Glomerular endothelial cell (primary cell): ENCODE data around the gene MC2R. TPM values are rescaled to one million over a fixed set of nuclear protein-coding genes. Genes with fewer than 3 reads are reported as not detected.
"Not testable (repeated sequence)": the region's sequence is repeated elsewhere in the genome, so short reads cannot be mapped to it uniquely, and the experiment has no call there.

ENCODE experiments used
- DNase-seq: peaks from one replicate; pipeline ENCODE4 v3.0.0-alpha.2; 2011; ENCODE audit warnings: low read depth, low spot score; ENCODE audit errors: extremely low read depth
- total RNA-seq: library from RNA; depleted of rRNA; stranded (reverse); fragments of >200 nt; gene quantifications from 2 replicates; pipeline ENCODE4 v1.2.3, GENCODE V29; 2015

MC2R gene
- total RNA-seq, 1 donor from 2014 or later, result not detected

- DNase-seq, result no peak
These were observed 20.8 kb downstream of the MC2R start for GRCh38 chr18:13894531-13894930.

GRCh38 chr18:13893418-13893760 lies 21.9 kb downstream of the MC2R start:
- DNase-seq, result no peak

GRCh38 chr18:13892098-13892497 lies 23.2 kb downstream of the MC2R start:
- no peak for DNase-seq

- DNase-seq, result no peak
These were observed 24.5 kb downstream of the MC2R start for GRCh38 chr18:13890761-13891361.

- no peak for DNase-seq
These were observed 25.7 kb downstream of the MC2R start for GRCh38 chr18:13889671-13890070.

- no peak for DNase-seq
These were observed 27.1 kb downstream of the MC2R start for GRCh38 chr18:13888191-13888716.

- DNase-seq, result no peak
These were observed 30.3 kb downstream of the MC2R start for GRCh38 chr18:13885009-13885408.

- DNase-seq, result no peak
These were observed 35.4 kb downstream of the MC2R start for GRCh38 chr18:13879937-13880336.

GRCh38 chr18:13879492-13879891 lies 35.8 kb downstream of the MC2R start:
- DNase-seq, result no peak

GRCh38 chr18:13878857-13879256 lies 36.5 kb downstream of the MC2R start:
- DNase-seq, result no peak

GRCh38 chr18:13877157-13877556 lies 38.2 kb downstream of the MC2R start:
- no peak for DNase-seq

GRCh38 chr18:13874558-13874957 lies 40.8 kb downstream of the MC2R start:
- no peak for DNase-seq

- no peak for DNase-seq
These were observed 42.4 kb downstream of the MC2R start for GRCh38 chr18:13872932-13873331.

- DNase-seq, result no peak
These were observed 43.0 kb downstream of the MC2R start for GRCh38 chr18:13872373-13872772.

- DNase-seq, result no peak
These were observed 43.6 kb downstream of the MC2R start for GRCh38 chr18:13871701-13872100.

GRCh38 chr18:13868501-13869271 lies 46.6 kb downstream of the MC2R start:
- no peak for DNase-seq

- DNase-seq, result not testable (repeated sequence)
These were observed 52.4 kb downstream of the MC2R start for GRCh38 chr18:13862898-13863297.

- DNase-seq, result no peak
These were observed 65.5 kb downstream of the MC2R start for GRCh38 chr18:13849791-13850190.

GRCh38 chr18:13836559-13836958 lies 78.8 kb downstream of the MC2R start:
- no peak for DNase-seq

GRCh38 chr18:13835202-13835601 lies 80.1 kb downstream of the MC2R start:
- no peak for DNase-seq

- DNase-seq, result no peak
These were observed 80.8 kb downstream of the MC2R start for GRCh38 chr18:13834496-13835015.
